Activated CD8-positive, alpha-beta memory T cell treated with anti-CD3 and anti-CD28 coated beads for 4 hours (primary cell): ENCODE data around the gene PRKAB1.

Source experiments
- DNase-seq, 2 donors: peaks; one replicate each; pipeline ENCODE4 v3.0.0-alpha.2; 2020; ENCODE audit warnings: low read depth in 2 of 2

Gene PRKAB1

GRCh38 chr12:119712721-119713120, 44.8 kb downstream of the PRKAB1 start:
- no peak for DNase-seq

GRCh38 chr12:119713551-119714031, 45.7 kb downstream of the PRKAB1 start:
- no peak for DNase-seq

- DNase-seq: no peak
These were observed 46.8 kb downstream of the PRKAB1 start for GRCh38 chr12:119714614-119715267.

- DNase-seq: no peak
These were observed 47.3 kb downstream of the PRKAB1 start for GRCh38 chr12:119715268-119715620.

- no peak for DNase-seq
These were observed 50.2 kb downstream of the PRKAB1 start for GRCh38 chr12:119718141-119718540.

- DNase-seq: no peak
These were observed 52.4 kb downstream of the PRKAB1 start for GRCh38 chr12:119720349-119720748.

GRCh38 chr12:119721306-119721705, 53.4 kb downstream of the PRKAB1 start:
- DNase-seq: no peak

- no peak for DNase-seq
These were observed 57.6 kb downstream of the PRKAB1 start for GRCh38 chr12:119725523-119725922.

GRCh38 chr12:119727600-119728443, 59.9 kb downstream of the PRKAB1 start:
- DNase-seq: no peak

GRCh38 chr12:119728444-119728745, 60.5 kb downstream of the PRKAB1 start:
- no peak for DNase-seq

- DNase-seq: no peak
These were observed 61.9 kb downstream of the PRKAB1 start for GRCh38 chr12:119729871-119730270.

- DNase-seq: no peak
These were observed 62.4 kb downstream of the PRKAB1 start for GRCh38 chr12:119730381-119730780.
